Measurements from ENCODE around the gene RALGDS. TPM values are rescaled to one million over a fixed set of nuclear protein-coding genes. Genes with fewer than 3 reads are reported as not detected.
"Not testable (repeated sequence)": the region's sequence is repeated elsewhere in the genome, so short reads cannot be mapped to it uniquely, and the experiment has no call there.

RALGDS gene
- total RNA-seq, 1 donor from 2014 or later: 66.3 TPM

DNA sequence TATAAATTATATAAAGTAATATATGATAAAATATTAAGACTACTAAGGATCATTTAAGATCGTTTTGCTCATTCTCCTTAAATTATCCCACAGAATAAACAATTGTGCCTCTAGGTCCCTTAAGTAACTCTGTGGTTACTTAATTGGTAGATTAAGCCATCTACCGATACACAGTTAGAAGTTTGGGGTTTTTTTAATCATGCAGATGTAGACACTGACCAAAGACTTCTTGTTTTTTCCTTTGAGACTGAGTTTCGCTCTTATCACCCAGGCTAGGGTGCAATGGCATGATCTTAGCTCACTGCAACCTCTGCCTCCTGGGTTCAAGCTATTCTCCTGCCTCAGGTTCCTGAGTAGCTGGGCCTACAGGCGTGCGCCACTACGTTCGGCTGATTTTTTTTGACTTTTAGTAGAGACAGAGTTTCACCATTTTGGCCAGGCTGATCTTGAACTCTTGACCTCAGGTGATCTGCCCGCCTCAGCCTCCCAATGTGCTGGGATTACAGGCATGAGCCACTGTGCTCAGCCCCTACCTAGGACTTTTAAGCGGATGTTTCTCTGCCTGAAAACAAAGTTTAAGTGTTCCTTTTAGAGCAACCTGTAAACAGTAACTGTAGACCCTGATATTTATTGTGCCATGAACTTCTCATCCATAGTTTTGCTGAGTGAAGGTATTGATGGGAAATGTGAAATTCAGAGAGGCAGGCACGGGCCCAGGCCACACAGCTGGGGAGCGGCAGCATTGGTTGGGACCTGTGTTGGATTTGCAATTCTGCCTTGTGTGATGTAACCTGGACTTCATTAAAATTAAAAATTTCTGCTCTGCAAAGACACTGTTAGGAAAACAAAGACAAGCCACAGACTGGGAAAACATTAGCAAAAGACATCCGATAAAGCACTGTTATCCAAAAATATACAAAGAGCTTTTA, 47.7 kb downstream of the RALGDS start:
- ATAC-seq (no peak), DNase-seq (no peak)
- TF ChIP-seq, protein P1, sequence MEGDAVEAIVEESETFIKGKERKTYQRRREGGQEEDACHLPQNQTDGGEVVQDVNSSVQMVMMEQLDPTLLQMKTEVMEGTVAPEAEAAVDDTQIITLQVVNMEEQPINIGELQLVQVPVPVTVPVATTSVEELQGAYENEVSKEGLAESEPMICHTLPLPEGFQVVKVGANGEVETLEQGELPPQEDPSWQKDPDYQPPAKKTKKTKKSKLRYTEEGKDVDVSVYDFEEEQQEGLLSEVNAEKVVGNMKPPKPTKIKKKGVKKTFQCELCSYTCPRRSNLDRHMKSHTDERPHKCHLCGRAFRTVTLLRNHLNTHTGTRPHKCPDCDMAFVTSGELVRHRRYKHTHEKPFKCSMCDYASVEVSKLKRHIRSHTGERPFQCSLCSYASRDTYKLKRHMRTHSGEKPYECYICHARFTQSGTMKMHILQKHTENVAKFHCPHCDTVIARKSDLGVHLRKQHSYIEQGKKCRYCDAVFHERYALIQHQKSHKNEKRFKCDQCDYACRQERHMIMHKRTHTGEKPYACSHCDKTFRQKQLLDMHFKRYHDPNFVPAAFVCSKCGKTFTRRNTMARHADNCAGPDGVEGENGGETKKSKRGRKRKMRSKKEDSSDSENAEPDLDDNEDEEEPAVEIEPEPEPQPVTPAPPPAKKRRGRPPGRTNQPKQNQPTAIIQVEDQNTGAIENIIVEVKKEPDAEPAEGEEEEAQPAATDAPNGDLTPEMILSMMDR (IDR thresholded peaks at IDR 0.05): no peak

DNA sequence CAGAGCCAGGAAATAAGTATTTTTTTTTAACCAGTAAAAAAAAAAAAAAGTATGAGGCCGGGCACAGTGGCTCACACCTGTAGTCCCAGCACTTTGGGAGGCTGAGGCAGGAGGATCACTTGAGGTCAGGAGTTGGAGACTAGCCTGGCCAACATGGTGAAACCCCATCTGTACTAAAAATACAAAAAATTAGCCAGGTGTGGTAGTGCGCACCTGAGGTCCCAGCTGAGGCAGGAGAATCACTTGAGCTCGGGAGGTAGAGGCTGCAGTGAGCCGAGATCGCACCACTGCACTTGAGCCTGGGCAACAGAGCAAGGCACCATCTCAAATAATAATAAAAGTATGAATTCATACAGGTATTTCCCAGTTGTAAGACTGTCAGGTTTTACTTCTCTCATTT, 48.8 kb downstream of the RALGDS start:
- H3K4me1 ChIP-seq; H3K9me3 ChIP-seq; H3K36me3 ChIP-seq; intact Hi-C loops (cut with DNase I); ATAC-seq; H3K27me3 ChIP-seq; H3K27ac ChIP-seq; H3K4me3 ChIP-seq: not testable (repeated sequence)
- DNase-seq: peak; percentile 11

More for the DNA sequence above, 47.7 kb downstream of the RALGDS start:
- Histone ChIP-seq H3K36me3 (no peaks in the 10 kb centered on the region), H3K4me3 (no peak overlapping the region), H3K27me3 (no peaks in the 10 kb centered on the region), H3K27ac (no peak overlapping the region), H3K9me3 (no peaks in the 10 kb centered on the region), H3K4me1 (no peaks in the 10 kb centered on the region)
- intact Hi-C loops (cut with DNase I): no loop called here

DNA sequence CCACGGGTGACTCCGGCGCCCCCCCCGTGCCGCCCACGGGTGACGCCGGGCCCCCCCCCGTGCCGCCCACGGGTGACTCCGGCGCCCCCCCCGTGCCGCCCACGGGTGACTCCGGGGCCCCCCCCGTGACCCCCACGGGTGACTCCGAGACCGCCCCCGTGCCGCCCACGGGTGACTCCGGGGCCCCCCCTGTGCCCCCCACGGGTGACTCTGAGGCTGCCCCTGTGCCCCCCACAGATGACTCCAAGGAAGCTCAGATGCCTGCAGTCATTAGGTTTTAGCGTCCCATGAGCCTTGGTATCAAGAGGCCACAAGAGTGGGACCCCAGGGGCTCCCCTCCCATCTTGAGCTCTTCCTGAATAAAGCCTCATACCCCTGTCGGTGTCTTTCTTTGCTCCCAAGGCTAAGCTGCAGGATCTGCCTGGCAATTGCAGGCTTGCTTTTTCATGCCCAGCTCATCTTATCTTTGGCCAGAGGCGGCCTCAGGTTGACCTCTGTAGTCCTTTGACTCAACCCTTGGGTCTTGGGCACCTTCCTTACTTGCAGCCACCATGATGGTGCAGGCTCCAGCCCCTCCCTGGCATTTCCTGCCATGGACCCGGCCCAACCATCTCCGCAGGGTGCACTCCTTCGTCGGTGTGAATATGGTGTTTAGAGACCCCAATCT, 49.4 kb downstream of the RALGDS start:
- Histone ChIP-seq H3K4me3 (no peak overlapping the region), H3K9me3 (no peaks in the 10 kb centered on the region), H3K36me3 (no peaks in the 10 kb centered on the region), H3K27ac (no peak overlapping the region), H3K27me3 (no peaks in the 10 kb centered on the region), H3K4me1 (no peaks in the 10 kb centered on the region)
- TF ChIP-seq, protein P1 (IDR thresholded peaks at IDR 0.05): no peak
- DNase-seq (peak; percentile 43), ATAC-seq (no peak)
- intact Hi-C loops (cut with DNase I): no loop called here

DNA sequence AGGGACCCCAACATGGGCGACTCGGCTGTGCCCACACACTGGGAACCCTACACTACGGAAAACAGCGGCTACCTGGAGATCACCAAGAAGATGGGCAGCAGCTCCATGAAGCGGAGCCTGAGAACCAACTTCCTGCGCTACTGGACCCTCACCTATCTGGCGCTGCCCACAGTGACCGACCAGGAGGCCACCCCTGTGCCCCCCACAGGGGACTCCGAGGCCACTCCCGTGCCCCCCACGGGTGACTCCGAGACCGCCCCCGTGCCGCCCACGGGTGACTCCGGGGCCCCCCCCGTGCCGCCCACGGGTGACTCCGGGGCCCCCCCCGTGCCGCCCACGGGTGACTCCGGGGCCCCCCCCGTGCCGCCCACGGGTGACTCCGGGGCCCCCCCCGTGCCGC, 50.1 kb downstream of the RALGDS start:
- DNase-seq: peak; percentile 12
- H3K4me3 ChIP-seq; H3K27me3 ChIP-seq; H3K9me3 ChIP-seq; H3K4me1 ChIP-seq; ATAC-seq; intact Hi-C loops (cut with DNase I); H3K27ac ChIP-seq; H3K36me3 ChIP-seq: not testable (repeated sequence)

DNA sequence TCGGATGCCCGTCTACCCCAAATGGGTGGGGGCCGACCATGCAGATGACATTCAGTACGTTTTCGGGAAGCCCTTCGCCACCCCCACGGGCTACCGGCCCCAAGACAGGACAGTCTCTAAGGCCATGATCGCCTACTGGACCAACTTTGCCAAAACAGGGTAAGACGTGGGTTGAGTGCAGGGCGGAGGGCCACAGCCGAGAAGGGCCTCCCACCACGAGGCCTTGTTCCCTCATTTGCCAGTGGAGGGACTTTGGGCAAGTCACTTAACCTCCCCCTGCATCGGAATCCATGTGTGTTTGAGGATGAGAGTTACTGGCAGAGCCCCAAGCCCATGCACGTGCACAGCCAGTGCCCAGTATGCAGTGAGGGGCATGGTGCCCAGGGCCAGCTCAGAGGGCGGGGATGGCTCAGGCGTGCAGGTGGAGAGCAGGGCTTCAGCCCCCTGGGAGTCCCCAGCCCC, 50.5 kb downstream of the RALGDS start:
- DNase-seq; intact Hi-C loops (cut with DNase I); H3K36me3 ChIP-seq; H3K27me3 ChIP-seq; H3K27ac ChIP-seq; H3K9me3 ChIP-seq; H3K4me1 ChIP-seq; H3K4me3 ChIP-seq: not testable (repeated sequence)
- ATAC-seq: peak; percentile 12

DNA sequence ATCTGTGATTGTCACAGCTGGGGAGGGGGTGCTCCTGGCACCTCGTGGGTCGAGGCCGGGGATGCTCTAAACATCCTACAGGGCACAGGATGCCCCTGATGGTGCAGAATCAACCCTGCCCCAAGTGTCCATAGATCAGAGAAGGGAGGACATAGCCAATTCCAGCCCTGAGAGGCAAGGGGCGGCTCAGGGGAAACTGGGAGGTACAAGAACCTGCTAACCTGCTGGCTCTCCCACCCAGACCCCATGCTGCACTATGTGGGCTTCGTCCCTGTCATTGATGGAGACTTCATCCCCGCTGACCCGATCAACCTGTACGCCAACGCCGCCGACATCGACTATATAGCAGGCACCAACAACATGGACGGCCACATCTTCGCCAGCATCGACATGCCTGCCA, 52.6 kb downstream of the RALGDS start:
- ATAC-seq, H3K4me3 ChIP-seq: not testable (repeated sequence)

DNA sequence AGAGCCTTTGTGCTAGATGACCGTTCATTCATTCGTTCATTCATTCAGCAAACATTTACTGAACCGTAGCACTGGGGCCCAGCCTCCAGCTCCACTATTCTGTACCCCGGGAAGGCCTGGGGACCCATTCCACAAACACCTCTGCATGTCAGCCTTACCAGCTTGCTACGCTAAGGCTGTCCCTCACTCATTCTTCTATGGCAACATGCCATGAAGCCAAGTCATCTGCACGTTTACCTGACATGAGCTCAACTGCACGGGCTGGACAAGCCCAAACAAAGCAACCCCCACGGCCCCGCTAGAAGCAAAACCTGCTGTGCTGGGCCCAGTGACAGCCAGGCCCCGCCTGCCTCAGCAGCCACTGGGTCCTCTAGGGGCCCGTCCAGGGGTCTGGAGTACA, 53.2 kb downstream of the RALGDS start:
- no peaks in the 10 kb centered on the region for H3K36me3 ChIP-seq
- no peaks in the 10 kb centered on the region for H3K27me3 ChIP-seq
- intact Hi-C loops (cut with DNase I): no loop called here
- ATAC-seq (no peak), DNase-seq (no peak)
- H3K9me3 ChIP-seq: no peaks in the 10 kb centered on the region
- TF ChIP-seq, protein P1 (IDR thresholded peaks at IDR 0.05): no peak
- no peaks in the 10 kb centered on the region for H3K4me1 ChIP-seq
- H3K27ac ChIP-seq: no peak overlapping the region
- H3K4me3 ChIP-seq: no peak overlapping the region

More for the DNA sequence above, 52.6 kb downstream of the RALGDS start:
- H3K27ac ChIP-seq; DNase-seq; H3K4me1 ChIP-seq; H3K36me3 ChIP-seq; H3K27me3 ChIP-seq; intact Hi-C loops (cut with DNase I); H3K9me3 ChIP-seq: not testable (repeated sequence)

All from upper lobe of right lung (tissue), 1 donor.